ENCODE measurements around the gene ETNK2. TPM values are rescaled to one million over a fixed set of nuclear protein-coding genes. Genes with fewer than 3 reads are reported as not detected.

Gene ETNK2
- total RNA-seq, 4 donors from 2014 or later = 0.35 to 9.7 (median 5.7) TPM; not detected in 1

GRCh38 chr1:204098683-204099082, 53.2 kb downstream of the ETNK2 start:
- Histone ChIP-seq H3K27ac (no peak overlapping the region), H3K36me3 (no peaks in the 10 kb centered on the region), H3K9me3 (no peaks in the 10 kb centered on the region), H3K27me3 (no peaks in the 10 kb centered on the region), H3K4me1 (peaks cover 0 to 49% (median 0%) of the 10 kb centered on the region in 4 donors), H3K4me3 (no peak overlapping the region)
- DNase-seq = peak in 1 of 3 donors; percentile 42
- TF ChIP-seq, protein P1, sequence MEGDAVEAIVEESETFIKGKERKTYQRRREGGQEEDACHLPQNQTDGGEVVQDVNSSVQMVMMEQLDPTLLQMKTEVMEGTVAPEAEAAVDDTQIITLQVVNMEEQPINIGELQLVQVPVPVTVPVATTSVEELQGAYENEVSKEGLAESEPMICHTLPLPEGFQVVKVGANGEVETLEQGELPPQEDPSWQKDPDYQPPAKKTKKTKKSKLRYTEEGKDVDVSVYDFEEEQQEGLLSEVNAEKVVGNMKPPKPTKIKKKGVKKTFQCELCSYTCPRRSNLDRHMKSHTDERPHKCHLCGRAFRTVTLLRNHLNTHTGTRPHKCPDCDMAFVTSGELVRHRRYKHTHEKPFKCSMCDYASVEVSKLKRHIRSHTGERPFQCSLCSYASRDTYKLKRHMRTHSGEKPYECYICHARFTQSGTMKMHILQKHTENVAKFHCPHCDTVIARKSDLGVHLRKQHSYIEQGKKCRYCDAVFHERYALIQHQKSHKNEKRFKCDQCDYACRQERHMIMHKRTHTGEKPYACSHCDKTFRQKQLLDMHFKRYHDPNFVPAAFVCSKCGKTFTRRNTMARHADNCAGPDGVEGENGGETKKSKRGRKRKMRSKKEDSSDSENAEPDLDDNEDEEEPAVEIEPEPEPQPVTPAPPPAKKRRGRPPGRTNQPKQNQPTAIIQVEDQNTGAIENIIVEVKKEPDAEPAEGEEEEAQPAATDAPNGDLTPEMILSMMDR (IDR thresholded peaks at IDR 0.05) = no peak
- no peak for TF ChIP-seq POLR2A (IDR thresholded peaks at IDR 0.05)

DNA sequence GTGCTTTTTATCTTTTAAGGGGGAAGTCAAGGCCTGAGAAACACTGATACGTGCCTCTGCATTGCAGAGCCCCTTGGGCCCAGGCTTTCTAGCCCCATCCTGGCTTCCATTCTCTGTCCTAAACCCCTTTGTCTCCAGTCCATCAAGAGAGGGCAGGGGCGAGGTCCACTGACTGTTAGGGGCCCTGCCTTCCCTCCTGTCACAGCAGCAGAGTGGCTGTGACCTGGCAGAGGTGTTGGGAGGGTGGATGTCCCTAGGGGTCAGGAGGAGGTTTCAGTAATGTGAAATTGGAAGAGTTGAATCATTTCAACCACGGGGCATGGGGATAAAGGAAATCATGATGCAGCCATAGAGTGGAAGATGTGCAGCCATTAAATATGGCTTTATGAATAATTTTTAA, 54.9 kb downstream of the ETNK2 start:
- H3K36me3 ChIP-seq = no peaks in the 10 kb centered on the region
- H3K4me3 ChIP-seq = no peak overlapping the region
- no peaks in the 10 kb centered on the region for H3K9me3 ChIP-seq
- no peaks in the 10 kb centered on the region for H3K27me3 ChIP-seq
- peaks cover 0 to 48% (median 0%) of the 10 kb centered on the region in 4 donors for H3K4me1 ChIP-seq
- H3K27ac ChIP-seq = no peak overlapping the region
- no peak for TF ChIP-seq POLR2A (IDR thresholded peaks at IDR 0.05)
- TF ChIP-seq, protein P1 (IDR thresholded peaks at IDR 0.05) = no peak
- DNase-seq = no peak

DNA sequence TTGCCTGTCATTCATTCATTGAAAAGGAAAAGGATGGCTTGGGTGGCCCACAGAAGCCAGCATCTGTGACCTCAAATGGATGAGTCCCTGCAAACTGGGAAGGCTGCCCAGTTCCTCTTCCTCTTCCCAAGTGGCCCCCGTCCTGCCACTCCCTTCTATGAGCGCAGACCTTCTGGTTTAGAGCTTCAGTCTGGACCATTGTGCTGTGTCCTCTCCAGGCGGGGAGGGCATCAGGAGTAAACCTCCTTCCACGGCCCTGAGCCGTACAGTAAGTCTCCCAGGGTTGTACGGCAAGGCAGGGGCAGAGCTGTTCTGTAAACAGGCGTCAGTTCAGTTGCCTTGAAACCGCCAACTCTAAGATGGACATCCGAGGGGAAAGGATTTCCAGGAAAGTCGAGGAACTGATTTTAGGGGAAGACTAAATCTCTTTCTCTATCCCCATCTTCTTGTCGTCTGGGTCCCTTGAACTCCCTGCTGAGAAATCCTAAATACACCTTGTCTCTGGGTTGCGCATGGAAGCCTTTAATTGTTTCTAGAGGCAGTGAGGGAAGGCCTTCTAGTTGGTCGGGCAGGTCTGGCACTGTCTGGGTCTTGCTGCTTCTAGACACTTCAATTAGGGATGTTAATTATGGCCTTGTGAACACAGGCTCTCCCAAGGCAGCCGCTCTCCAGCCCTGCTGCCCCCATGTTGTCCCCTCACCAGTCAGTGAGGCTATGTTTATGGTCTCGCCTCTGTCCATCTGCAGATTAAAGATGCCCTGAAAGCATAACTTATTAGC, 56.8 kb downstream of the ETNK2 start:
- Histone ChIP-seq H3K27ac (peak overlapping the region in 2 of 4 donors; percentile 0 to 93), H3K9me3 (no peaks in the 10 kb centered on the region), H3K27me3 (no peaks in the 10 kb centered on the region), H3K4me1 (peaks cover 0 to 57% (median 0%) of the 10 kb centered on the region in 4 donors), H3K36me3 (no peaks in the 10 kb centered on the region), H3K4me3 (no peak overlapping the region)
- DNase-seq = peak in 1 of 3 donors; percentile 39
- TF ChIP-seq, protein P1 (IDR thresholded peaks at IDR 0.05) = no peak
- TF ChIP-seq POLR2A (IDR thresholded peaks at IDR 0.05) = no peak

GRCh38 chr1:204094313-204094729, 57.5 kb downstream of the ETNK2 start:
- Histone ChIP-seq H3K27ac (peak overlapping the region in 2 of 4 donors; percentile 0 to 93), H3K4me1 (peaks cover 0 to 61% (median 0%) of the 10 kb centered on the region in 4 donors), H3K27me3 (no peaks in the 10 kb centered on the region), H3K9me3 (no peaks in the 10 kb centered on the region), H3K4me3 (no peak overlapping the region), H3K36me3 (no peaks in the 10 kb centered on the region)
- TF ChIP-seq POLR2A (IDR thresholded peaks at IDR 0.05) = no peak
- TF ChIP-seq, protein P1 (IDR thresholded peaks at IDR 0.05) = no peak
- DNase-seq = peak in 1 of 3 donors; percentile 33

GRCh38 chr1:204093781-204094180, 58.1 kb downstream of the ETNK2 start:
- TF ChIP-seq, protein P1 (IDR thresholded peaks at IDR 0.05) = no peak
- TF ChIP-seq POLR2A (IDR thresholded peaks at IDR 0.05) = no peak
- peak overlapping the region in 3 of 4 donors; percentile 66 to 93 (median 83) for H3K27ac ChIP-seq
- H3K36me3 ChIP-seq = no peaks in the 10 kb centered on the region
- H3K4me3 ChIP-seq = peak overlapping the region in 1 of 4 donors; percentile 22
- H3K9me3 ChIP-seq = no peaks in the 10 kb centered on the region
- H3K27me3 ChIP-seq = no peaks in the 10 kb centered on the region
- H3K4me1 ChIP-seq = peaks cover 0 to 64% (median 0%) of the 10 kb centered on the region in 4 donors
- DNase-seq = no peak

Measured in Peyer's patch (tissue), 4 donors.